ENCODE measurements around the gene TP53I11. TPM values are rescaled to one million over a fixed set of nuclear protein-coding genes. Genes with fewer than 3 reads are reported as not detected.

The TP53I11 gene
- total RNA-seq, 1 donor from 2014 or later, result 39.4 TPM

GRCh38 chr11:44884056-44884455 lies 66.6 kb downstream of the TP53I11 start:
- Histone ChIP-seq H3K27ac (replicated peaks) (no peak overlapping the region), H3K9me3 (replicated peaks) (no peaks in the 10 kb centered on the region), H3K36me3 (no peaks in the 10 kb centered on the region), H3K4me3 (no peak overlapping the region), H3K27me3 (ENCODE audit: low read depth) (no peaks in the 10 kb centered on the region), H3K4me1 (peaks cover 44% of the 10 kb centered on the region)
- no peak for TF ChIP-seq CTCF (IDR thresholded peaks at IDR 0.05; ENCODE audit: borderline replicate concordance)
- DNase-seq, result no peak
- intact Hi-C loops (cut with micrococcal nuclease), result no loop called here

GRCh38 chr11:44883277-44883676 lies 67.4 kb downstream of the TP53I11 start:
- intact Hi-C loops (cut with micrococcal nuclease), result no loop called here
- peaks cover 45% of the 10 kb centered on the region for H3K4me1 ChIP-seq
- DNase-seq, result no peak
- no peak overlapping the region for H3K4me3 ChIP-seq
- TF ChIP-seq CTCF (IDR thresholded peaks at IDR 0.05; ENCODE audit: borderline replicate concordance), result no peak
- H3K27ac ChIP-seq (replicated peaks), result no peak overlapping the region
- no peaks in the 10 kb centered on the region for H3K36me3 ChIP-seq
- H3K27me3 ChIP-seq (ENCODE audit: low read depth), result no peaks in the 10 kb centered on the region
- H3K9me3 ChIP-seq (replicated peaks), result no peaks in the 10 kb centered on the region

Other genes starting within 250 kb of the TP53I11 start
- 129 TPM for gene TSPAN18, start 223.9 kb downstream of the TP53I11 start, total RNA-seq
- gene PRDM11, start 195.8 kb upstream of the TP53I11 start, total RNA-seq, result 17.2 TPM